ENCODE measurements around the gene TNFAIP8.

- TF ChIP-seq BRF1 (IDR thresholded peaks at IDR 0.05; ENCODE audit: borderline replicate concordance, extremely low read depth, insufficient read length): no peak
- no peak for TF ChIP-seq CHD2 (IDR thresholded peaks at IDR 0.05; ENCODE audit: low read depth, low read length)
- no peak for TF ChIP-seq CBFB (CRISPR knock-in tag; IDR thresholded peaks at IDR 0.05)
- no peak for TF ChIP-seq RBFOX2 (IDR thresholded peaks at IDR 0.05; ENCODE audit: low read depth, low read length)
- TF ChIP-seq HINFP (tag; conservative IDR thresholded peaks at IDR 0.05; ENCODE audit: low read depth): no peak
- no peak for TF ChIP-seq MYC (IDR thresholded peaks at IDR 0.05; ENCODE audit: low read depth, low read length)
- no peak for TF ChIP-seq MYC (CRISPR knock-in tag; IDR thresholded peaks at IDR 0.05; ENCODE audit: borderline replicate concordance, low read depth)
- TF ChIP-seq ZBTB34 (CRISPR knock-in tag; IDR thresholded peaks at IDR 0.05): no peak
- TF ChIP-seq ZNF436 (CRISPR knock-in tag; IDR thresholded peaks at IDR 0.05): no peak
- no peak for TF ChIP-seq ESRRB (CRISPR knock-in tag; IDR thresholded peaks at IDR 0.05; ENCODE audit: borderline replicate concordance)
Measured at GRCh38 chr5:119309326-119309725, 46.5 kb upstream of the TNFAIP8 start.
